HG03520 (cell line): Measurements from ENCODE around the gene FANCB.

ENCODE experiments used
- ATAC-seq: cut with Tn5 transposase; IDR thresholded peaks from one replicate; pipeline ENCODE4 v1.9.1; 2021; ENCODE audit warnings: mild to moderate bottlenecking, moderate library complexity; ENCODE audit not compliant: unreplicated experiment

Gene FANCB

GRCh38 chrX:14872851-14873675 lies at the start of gene FANCB, which contains the start of gene MOSPD2:
TSS of gene FANCB (minus strand) at chrX:14873069. CDS start at chrX:14865510, 7,559 bp downstream.
TSS of gene MOSPD2 (plus strand) at chrX:14873421. CDS start at chrX:14873529, 108 bp downstream.
- peak; percentile 93 for ATAC-seq

DNA sequence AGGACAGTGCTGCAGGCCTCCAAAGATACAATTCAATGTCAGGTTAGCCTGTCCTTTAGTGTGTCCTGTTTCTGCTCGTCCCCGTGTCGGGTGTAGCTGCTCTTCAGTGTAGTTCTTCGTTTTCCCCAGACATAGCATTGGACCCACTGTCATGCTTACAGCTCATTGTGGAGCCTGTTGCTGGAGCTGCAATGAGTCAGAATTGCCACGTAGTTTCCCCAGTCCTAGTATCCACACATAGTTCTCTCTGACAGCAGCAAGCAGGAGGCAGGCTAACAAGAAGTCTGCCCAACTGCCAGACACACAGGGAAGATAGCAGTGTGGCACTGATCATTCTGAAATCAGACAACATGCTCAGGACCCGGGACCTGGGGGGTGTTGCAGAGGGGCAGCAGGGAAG lies 49.6 kb upstream of the FANCB start:
- no peak for ATAC-seq

DNA sequence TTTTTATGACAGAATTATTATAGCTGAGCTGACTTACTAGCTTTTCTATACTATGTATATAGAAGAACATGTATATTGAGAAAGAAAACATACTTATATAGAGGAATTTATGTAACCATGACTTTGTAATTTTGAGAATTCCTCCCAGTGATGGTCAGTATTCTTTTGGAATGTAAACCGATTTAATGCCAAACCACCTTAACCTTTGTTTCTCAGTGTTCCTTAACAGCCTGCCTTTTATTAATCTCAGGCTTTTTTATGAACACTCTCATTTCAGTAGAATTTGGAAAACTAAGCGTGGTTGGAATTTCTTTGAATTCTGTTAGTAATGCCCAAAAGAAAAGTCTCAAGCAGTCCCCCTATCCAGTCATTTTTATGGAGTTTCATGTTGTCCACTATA lies 47.3 kb upstream of the FANCB start:
- no peak for ATAC-seq

DNA sequence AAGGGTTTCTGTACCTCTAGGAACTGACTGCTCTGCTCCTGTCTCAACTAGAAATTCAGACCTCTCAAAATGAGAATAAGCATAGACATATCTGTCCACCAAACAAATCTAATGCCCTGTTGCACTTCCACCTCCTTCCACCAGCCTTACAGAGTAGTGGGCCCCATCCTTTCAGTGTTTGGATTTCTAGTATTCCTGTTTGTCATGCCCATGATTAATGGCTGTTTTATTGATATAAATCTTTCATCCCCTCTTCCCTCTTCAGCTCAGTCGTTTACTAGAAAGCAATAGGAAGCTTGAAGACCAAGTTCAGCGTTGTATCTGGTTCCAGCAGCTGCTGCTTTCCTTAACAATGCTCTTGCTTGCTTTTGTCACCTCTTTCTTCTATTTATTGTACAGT lies 46.5 kb upstream of the FANCB start:
- no peak for ATAC-seq

DNA sequence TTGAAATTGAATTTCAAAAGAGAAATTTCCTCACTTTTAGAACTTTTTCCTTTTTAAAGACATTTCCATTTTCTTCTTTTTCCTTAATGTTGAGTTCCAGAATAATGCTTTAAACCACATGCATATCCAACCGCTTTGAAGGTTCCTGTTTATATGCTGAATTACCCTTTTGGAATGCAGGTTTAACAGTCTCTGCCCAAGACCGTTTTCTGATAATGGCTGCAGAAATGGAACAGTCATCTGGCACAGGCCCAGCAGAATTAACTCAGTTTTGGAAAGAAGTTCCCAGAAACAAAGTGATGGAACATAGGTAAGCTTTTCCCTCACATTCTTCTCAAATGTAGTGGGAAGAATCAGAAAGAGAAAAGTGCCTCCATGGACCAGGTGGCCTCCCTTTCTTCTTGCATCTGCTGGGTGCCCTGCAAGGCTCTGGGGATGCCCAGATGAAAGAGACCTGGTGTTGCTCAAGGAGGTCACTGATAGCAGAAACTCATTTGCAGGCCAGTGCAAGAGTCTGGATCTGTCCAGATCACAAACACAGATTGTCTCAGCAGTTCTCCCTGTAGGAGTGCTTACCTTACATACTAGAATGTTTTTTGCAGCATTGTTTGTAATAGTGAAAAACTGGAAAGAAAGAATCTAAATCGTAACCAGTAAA lies 43.3 kb upstream of the FANCB start:
- no peak for ATAC-seq

DNA sequence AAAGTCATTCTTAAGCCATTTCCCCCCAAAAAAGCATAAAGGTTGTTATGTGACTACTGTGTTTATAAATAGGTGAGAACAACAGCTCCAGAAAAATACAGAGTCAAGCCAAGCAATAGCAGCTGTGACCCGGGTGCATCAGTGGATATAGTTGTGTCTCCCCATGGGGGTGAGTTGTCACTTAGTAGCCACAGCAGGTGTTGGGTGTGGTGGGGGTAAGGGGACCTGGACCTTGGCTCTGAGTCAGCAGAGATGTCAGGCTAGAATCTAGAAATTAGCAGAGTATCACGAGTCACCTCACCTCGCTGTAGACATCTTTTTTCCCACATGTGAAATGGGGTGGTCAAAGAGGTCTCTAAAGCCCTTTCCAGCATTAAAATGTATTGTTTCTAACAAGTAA lies 42.7 kb upstream of the FANCB start:
- no peak for ATAC-seq

DNA sequence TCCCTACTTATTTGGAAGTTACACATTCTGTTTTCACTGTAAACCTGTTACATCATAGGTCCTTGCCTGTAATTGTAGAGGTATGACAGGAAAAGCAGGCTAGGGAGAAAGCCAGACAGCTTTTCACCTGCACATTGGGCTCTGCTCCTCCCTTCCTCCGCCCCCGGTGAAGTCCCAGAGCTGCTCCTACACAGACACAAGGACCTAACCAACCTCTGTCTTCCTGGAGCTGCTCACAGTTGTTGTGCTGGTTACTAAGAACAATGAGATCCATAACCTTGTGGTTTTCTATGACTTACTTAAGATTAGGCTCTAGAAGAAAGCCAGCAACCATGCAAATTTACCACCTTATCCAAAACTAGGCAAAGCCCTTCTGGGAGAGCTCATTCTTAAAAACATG lies 40.4 kb upstream of the FANCB start:
- ATAC-seq, result no peak

DNA sequence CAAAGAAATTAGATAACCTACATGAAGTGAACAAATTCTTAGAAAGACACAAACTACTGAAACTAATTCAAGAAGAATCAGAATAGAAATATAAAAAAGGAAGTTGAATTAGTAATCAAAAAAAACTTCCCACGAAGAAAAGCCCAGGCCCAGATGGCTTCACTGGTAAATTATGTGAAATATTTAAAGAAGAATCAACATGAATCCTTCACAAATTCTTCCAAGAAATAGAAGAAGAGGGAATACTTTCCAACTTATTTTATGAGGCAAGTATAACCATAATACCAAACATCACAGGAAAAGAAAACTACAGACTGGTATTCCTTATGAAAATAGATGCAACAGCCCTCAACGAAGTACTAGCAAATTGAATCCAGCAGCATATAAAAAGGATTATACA lies 31.0 kb upstream of the FANCB start:
- ATAC-seq, result no peak

DNA sequence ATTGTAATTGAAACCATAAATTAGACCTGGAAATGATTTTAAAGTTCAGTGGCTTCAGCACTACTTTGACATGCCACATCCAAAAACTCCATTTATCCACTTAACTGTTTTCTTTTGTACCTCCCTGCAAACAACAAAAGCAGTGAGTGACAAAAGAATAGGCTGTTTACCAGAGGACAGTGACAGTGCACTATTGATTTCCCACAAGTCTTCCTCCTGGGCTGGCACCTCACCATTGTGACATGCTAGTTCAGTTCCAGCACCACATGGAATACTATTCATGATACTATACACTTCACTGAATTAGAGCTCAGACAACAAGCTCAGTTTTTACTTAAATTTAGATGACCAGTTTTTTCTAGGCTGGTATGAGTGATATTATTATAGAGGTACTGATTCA lies 29.7 kb upstream of the FANCB start:
- ATAC-seq, result no peak

DNA sequence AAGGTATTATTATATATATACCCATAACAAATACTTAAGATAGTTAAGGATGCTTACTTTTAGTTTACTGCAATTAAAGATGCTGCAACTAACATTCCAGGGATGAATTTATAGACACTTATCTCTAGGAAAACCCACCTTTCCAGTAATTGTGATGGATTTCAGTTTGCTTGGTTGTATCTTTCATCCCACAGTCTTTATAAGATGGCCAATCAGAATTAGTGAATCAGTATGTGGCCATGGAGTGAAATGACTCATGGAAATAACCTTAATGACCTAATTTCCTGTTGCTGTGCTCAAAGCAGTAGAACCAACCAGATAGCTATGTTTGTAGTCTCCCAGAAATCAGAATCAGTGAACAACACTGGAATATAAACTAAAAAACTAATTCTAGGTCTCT lies 26.7 kb upstream of the FANCB start:
- peak; percentile 83 for ATAC-seq

DNA sequence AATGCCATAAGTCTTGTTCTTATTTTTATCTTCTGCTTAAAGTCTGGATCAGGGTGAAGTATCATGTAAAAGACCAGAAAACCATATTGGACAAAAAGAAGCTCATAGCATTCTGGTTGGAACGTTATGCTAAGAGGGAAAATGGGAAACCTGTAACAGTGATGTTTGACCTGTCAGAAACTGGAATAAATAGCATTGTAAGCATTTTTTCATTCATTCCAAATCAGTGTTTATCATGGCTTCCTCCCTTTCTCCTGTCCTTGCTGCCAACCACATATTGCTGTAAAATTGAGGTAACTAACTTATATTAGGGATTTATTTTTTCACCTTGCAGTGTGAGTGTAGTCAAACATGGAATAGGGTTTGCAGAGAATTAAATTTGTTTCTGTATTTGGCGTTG lies 24.2 kb upstream of the FANCB start:
- ATAC-seq, result no peak

DNA sequence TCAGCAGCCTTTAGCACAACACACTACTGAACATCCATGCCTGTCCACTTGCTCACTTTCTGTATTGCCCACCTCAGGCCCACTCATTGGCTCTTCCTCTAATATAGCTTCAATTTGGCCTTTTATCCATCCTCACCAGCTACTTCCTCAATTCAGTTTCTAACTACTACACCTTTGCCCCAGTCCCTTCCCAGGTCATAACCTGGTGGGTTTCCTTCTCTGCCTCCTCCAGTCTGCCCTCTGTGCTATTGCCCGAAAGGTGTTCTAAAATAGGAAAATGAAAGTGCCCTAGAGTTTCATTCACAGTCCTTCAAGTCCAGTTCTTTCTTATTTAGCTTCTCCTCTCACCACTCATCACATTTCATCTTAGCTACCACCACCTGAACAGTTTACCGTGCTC lies 23.4 kb upstream of the FANCB start:
- ATAC-seq, result no peak

- no peak for ATAC-seq
These were observed 13.4 kb upstream of the FANCB start for GRCh38 chrX:14886252-14886651.

GRCh38 chrX:14884714-14885113 lies 11.8 kb upstream of the FANCB start:
- no peak for ATAC-seq

GRCh38 chrX:14883826-14884225 lies 11.0 kb upstream of the FANCB start:
- no peak for ATAC-seq

DNA sequence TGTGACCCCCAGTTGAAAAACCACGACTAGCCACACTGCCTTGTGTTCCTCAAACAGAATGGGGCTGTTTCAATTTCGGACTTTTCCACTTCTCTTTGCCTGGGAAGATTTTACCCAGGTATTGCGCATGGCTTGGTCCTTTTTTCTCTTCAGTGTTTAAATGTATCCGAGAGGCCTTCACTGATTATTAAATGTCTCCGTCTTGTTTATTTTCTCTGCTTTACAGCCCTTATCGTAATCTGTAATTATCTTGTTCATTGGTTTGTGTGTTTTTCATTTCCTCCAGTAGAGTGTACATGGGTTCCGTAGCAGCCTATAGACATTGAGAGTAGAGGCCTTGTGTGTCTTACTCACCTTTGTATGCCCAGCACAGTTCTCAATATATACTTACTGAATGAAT lies 2.8 kb upstream of the FANCB start:
- no peak for ATAC-seq

DNA sequence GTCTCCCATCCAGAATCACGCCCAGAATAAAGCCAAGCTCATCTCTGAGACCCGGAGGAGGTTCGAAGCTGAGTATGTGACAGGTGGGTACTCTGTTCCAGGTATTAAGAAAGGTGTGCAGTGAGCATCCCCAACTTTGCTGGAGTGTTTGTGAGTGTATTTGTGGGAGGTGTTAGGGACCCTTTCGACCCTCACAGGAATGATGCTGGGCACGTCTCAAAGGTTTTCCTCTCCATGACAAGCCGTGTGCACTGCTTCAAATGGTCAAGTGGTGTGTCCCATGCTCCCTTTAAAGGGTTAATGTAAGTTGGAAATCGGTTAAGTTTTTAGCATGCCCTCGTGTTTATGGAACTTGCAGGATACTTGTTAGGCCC lies 794 bp upstream of the FANCB start:
- no peak for ATAC-seq

DNA sequence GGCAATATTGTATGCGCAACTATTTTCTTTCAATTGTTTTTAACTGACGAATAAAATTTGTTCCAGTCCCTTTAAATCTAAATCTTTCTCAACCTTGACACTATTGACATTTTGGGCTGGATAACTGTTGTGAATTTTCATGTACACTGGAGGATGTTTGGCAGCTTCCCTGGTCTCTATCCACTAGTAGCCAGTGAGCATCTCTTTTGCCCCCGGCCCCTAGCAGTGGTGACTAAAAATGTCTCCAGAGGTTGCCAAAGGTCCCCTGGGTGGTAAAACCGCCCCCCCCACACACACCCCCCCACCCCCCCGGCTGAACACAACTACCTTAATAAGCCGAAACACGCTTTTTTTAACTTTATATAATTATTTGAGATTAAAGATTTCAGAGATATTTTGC lies 514 bp downstream of the FANCB start:
- ATAC-seq, result no peak

DNA sequence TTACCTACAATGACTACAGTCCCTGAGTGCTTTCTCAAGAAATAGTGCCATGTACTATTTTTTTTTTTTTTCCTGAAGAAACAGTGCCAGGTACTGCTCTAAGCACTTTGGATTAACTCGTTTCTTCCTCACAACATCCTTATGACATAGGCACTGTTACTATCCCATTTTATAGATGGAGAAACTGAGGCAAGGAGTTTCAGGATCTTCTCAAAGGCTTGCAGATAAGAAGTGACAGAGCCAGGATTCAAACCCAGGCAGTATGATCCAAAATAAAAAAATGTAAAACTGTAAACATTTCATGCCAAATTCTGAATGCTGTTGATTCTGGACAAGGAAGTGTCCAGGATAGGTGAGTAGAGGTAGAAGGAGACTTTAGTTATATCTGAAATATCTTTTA lies 1.1 kb downstream of the FANCB start:
- ATAC-seq, result no peak

DNA sequence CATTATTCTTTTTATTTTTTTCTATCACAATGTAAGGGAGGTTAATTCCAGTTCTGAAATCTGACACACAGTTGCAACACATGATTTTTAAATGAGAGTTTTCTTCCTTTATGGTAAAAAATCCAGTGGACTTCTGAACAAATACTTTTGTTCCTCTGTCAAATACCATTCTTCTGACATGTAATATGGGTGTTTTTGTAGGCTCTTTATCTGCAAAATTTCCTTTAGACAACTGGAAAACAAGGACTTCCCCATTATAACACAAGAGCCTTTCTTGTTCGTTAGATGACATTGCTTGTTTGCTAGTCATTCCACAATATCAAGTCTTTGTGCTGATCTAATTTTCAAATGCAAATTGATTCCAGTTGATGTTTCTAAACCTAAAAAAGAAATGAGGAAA lies 7.7 kb downstream of the FANCB start:
- ATAC-seq, result no peak

DNA sequence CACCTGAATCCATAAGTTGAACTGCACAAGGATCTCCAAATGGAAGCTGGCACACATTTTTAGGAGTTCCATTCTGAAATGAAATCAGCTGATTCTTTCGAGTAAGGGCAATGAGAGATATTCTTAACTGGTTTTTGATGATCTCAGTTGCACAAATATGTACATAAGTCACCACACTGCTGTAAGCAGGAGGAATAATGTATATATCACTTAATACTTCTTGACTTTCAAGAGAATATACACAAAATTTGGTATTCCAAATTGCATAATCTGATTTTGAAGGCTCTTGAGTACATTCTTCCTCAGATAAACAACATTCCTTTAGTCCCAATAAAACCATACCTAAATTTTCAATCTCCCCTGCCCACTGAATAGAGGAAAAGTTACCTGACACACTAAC lies 8.2 kb downstream of the FANCB start:
- ATAC-seq, result no peak

- ATAC-seq, result no peak
These were observed 21.3 kb downstream of the FANCB start for GRCh38 chrX:14851526-14851925.

DNA sequence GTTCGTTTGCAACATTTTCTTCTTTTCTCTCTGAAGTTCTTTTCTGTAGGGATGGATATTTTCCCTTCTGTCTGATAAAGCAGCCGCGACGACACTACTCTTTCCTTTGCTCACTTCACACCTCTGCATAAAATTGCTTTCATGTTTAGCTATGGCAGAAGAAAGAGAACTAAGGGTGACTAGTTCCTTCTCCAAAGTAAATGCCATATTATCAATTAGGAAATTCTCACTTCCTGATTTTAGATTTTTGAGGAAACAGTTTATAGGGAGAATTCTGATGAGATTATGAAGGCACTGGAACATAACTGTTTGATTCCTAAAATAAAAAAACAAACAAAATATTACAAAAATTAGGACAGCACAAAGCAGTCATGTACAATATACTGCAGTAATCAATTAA lies 29.2 kb downstream of the FANCB start:
- no peak for ATAC-seq
